ENCODE data around the gene CPLX3. TPM values are rescaled to one million over a fixed set of nuclear protein-coding genes. Genes with fewer than 3 reads are reported as not detected.

The CPLX3 gene
- polyA plus RNA-seq, 2 of the 4 experiments (the other 2 are of a cell fraction), result not detected

- TF ChIP-seq, protein P1, sequence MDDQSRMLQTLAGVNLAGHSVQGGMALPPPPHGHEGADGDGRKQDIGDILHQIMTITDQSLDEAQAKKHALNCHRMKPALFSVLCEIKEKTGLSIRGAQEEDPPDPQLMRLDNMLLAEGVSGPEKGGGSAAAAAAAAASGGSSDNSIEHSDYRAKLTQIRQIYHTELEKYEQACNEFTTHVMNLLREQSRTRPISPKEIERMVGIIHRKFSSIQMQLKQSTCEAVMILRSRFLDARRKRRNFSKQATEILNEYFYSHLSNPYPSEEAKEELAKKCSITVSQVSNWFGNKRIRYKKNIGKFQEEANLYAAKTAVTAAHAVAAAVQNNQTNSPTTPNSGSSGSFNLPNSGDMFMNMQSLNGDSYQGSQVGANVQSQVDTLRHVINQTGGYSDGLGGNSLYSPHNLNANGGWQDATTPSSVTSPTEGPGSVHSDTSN (IDR thresholded peaks at IDR 0.05), result no peak
Observed at GRCh38 chr15:74833376-74834107, 7.1 kb downstream of the CPLX3 start (continued).

GRCh38 chr15:74835312-74835823 is 8.9 kb downstream of the CPLX3 start:
- Histone ChIP-seq H3K4me2 (no peak overlapping the region), H3K9me3 (no peaks in the 10 kb centered on the region), H3K27ac (no peak overlapping the region), H3K4me3 (no peak overlapping the region), H3K4me1 (no peaks in the 10 kb centered on the region)
- DNase-seq (ENCODE audit: low read depth in 1 of 2, low spot score in 1 of 2) (peak; percentile 80 to 96), ATAC-seq (peak; percentile 70 to 91), FAIRE-seq (peak; percentile 28)
- TF ChIP-seq CBX8 (IDR thresholded peaks at IDR 0.05), result no peak
- no peak for TF ChIP-seq HOXA7 (CRISPR knock-in tag; IDR thresholded peaks at IDR 0.05)
- no peak for TF ChIP-seq JUNB (IDR thresholded peaks at IDR 0.05)
- no peak for TF ChIP-seq RARB (CRISPR knock-in tag; IDR thresholded peaks at IDR 0.05)
- peak; percentile 58 for TF ChIP-seq SMC3 (IDR thresholded peaks at IDR 0.05)
- no peak for TF ChIP-seq FOSB (CRISPR knock-in tag; IDR thresholded peaks at IDR 0.05)
- TF ChIP-seq EHF (CRISPR knock-in tag; IDR thresholded peaks at IDR 0.05), result no peak
- TF ChIP-seq, protein P2, sequence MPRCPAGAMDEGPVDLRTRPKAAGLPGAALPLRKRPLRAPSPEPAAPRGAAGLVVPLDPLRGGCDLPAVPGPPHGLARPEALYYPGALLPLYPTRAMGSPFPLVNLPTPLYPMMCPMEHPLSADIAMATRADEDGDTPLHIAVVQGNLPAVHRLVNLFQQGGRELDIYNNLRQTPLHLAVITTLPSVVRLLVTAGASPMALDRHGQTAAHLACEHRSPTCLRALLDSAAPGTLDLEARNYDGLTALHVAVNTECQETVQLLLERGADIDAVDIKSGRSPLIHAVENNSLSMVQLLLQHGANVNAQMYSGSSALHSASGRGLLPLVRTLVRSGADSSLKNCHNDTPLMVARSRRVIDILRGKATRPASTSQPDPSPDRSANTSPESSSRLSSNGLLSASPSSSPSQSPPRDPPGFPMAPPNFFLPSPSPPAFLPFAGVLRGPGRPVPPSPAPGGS (IDR thresholded peaks at IDR 0.05), result no peak
- peak; percentile 48 to 57; a peak in 4 of 5 replicates for TF ChIP-seq RAD21 (conservative IDR thresholded peaks at IDR 0.05 in 1 of 2, IDR thresholded peaks at IDR 0.05 in 1 of 2)
- TF ChIP-seq CHD2 (IDR thresholded peaks at IDR 0.05; ENCODE audit: low read length, partially characterized antibody), result peak; percentile 13
- peak; percentile 72 for TF ChIP-seq CTCF (IDR thresholded peaks at IDR 0.05)
- 39% methylated on average over 5 of the region's 5 CpGs for WGBS (ENCODE audit: missing lambda C conversion rate)
- ChIA-PET POLR2A (no interaction called here), CTCF (interaction anchor here (0.7 to 66.7 kb wide), 4 partner anchors 9 to 115 kb away, joined by 3 to 1908 read pairs (median 10); partner anchors contain the start of genes CPLX3, CSK and LMAN1L)

GRCh38 chr15:74836846-74837245 is 10.4 kb downstream of the CPLX3 start:
- H3K4me2 ChIP-seq, result no peak overlapping the region
- no peak for FAIRE-seq
- H3K4me1 ChIP-seq, result peaks cover 5% of the 10 kb centered on the region
- ChIA-PET CTCF (interaction anchor here (1.0 to 66.7 kb wide), 3 partner anchors 10 to 46 kb away, joined by 3 to 1908 read pairs (median 17); partner anchors contain the start of genes CPLX3, CSK and LMAN1L), POLR2A (no interaction called here)
- no peak for TF ChIP-seq POLR2AphosphoS2 (conservative IDR thresholded peaks at IDR 0.05; ENCODE audit: low read length)
- no peak for TF ChIP-seq EP300 (IDR thresholded peaks at IDR 0.05)
- no peak for TF ChIP-seq KDM5A (IDR thresholded peaks at IDR 0.05)
- TF ChIP-seq NPAS2 (CRISPR knock-in tag; IDR thresholded peaks at IDR 0.05; ENCODE audit: borderline replicate concordance), result no peak
- TF ChIP-seq NR3C1 (IDR thresholded peaks at IDR 0.05), result no peak
- TF ChIP-seq REST (IDR thresholded peaks at IDR 0.05), result no peak
- no peak for TF ChIP-seq CBX8 (IDR thresholded peaks at IDR 0.05)
- no peak for TF ChIP-seq RFX5 (IDR thresholded peaks at IDR 0.05)
- no peak for TF ChIP-seq FOSB (CRISPR knock-in tag; IDR thresholded peaks at IDR 0.05)
- no peak for DNase-seq (ENCODE audit: low read depth in 1 of 2, low spot score in 1 of 2)
- H3K9me3 ChIP-seq, result no peaks in the 10 kb centered on the region
- H3K27ac ChIP-seq, result no peak overlapping the region
- 89% methylated on average over 7 of the region's 7 CpGs for WGBS (ENCODE audit: missing lambda C conversion rate)
- H3K4me3 ChIP-seq, result no peak overlapping the region
- no peak for ATAC-seq
